ENCODE results near the gene RASA3.
A peak's percentile ranks its signal among the peaks of the same experiment; 100 is the strongest.
"Not testable (repeated sequence)": the region's sequence is repeated elsewhere in the genome, so short reads cannot be mapped to it uniquely, and the experiment has no call there.

The RASA3 gene

DNA sequence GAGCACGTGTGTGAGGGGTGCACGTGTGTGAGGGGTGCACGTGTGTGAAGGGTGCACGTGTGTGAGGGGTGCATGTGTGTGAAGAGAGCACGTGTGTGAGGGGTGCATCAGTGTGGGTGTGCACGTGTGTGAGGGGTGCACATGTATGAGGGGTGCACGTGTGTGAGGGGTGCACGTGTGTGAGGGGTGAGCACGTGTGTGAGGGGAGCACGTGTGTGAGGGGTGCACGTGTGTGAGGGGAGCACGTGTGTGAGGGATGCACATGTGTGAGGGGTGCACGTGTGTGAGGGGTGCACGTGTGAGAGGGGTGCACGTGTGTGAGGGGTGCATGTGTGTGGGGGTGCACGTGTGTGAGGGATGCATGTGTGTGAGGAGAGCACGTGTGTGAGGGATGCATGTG, 15.7 kb downstream of the RASA3 start:
- TF ChIP-seq, protein P1, sequence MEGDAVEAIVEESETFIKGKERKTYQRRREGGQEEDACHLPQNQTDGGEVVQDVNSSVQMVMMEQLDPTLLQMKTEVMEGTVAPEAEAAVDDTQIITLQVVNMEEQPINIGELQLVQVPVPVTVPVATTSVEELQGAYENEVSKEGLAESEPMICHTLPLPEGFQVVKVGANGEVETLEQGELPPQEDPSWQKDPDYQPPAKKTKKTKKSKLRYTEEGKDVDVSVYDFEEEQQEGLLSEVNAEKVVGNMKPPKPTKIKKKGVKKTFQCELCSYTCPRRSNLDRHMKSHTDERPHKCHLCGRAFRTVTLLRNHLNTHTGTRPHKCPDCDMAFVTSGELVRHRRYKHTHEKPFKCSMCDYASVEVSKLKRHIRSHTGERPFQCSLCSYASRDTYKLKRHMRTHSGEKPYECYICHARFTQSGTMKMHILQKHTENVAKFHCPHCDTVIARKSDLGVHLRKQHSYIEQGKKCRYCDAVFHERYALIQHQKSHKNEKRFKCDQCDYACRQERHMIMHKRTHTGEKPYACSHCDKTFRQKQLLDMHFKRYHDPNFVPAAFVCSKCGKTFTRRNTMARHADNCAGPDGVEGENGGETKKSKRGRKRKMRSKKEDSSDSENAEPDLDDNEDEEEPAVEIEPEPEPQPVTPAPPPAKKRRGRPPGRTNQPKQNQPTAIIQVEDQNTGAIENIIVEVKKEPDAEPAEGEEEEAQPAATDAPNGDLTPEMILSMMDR (IDR thresholded peaks at IDR 0.05; ENCODE audit: low read depth, low read length), result no peak
- no peak for DNase-seq (ENCODE audit: extremely low read depth, low read depth)

DNA sequence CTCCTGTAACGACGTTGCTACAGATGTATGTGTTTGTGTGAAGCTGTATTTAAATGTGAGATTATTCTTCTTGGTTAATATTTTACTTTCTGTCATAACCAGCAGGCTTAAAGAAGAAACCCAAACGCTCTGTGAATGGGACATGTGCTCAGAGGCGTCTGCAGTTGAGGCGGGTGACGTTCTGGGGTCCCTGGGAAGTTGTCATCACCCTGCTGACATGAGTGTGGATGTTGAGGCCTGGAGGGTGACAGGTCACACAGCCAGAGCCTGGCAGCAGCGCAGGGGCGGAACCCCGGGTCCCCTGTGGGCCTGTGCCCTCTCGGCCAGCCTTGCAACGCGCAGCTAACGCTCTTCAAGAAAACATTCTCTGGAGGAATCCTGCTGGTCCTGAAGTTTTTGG, 16.6 kb downstream of the RASA3 start:
- TF ChIP-seq, protein P1 (IDR thresholded peaks at IDR 0.05; ENCODE audit: low read depth, low read length), result no peak
- DNase-seq (ENCODE audit: extremely low read depth, low read depth), result no peak

DNA sequence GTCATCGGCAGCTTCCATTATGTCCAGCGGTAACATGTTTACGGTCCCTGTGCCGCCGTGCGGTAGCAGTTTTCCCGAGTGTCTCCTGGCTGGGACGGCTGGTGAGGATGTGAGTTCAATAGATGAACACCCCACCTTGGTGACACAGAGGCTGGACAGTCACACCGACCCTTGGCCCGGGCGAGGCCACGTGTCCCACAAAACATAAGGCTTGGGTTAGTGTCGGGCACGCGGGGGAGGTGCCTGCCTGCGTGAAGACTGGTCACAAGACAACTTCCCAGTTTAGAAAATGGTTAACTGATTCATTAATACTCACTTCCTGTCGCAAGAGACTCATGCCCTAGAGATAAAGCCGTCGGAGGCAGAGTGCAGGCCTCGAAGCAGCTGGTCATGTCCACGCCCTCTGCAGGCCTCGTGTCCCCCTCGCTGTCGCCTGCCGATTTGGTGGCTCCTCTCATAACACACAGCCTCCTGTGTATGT, 17.2 kb downstream of the RASA3 start:
- DNase-seq (ENCODE audit: extremely low read depth, low read depth), result no peak
- TF ChIP-seq, protein P1 (IDR thresholded peaks at IDR 0.05; ENCODE audit: low read depth, low read length), result peak; percentile 8

DNA sequence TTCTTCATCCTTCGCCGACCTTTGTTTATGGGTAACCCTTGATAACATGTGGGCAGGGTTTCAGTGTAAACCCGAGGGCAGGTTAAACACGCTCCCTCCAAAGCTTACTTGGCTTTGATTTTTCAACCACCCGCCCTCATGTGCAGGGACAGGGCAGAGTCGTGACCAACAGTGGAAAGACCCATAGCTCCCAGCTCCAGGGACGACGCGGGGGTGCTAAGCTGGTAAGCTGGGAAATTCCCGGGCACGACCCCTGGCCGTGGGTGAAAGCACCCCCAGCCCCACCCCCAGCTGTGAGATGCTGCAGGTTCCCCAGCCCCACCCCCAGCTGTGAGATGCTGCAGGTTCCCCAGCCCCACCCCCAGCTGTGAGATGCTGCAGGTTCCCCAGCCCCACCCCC, 17.8 kb downstream of the RASA3 start:
- not testable (repeated sequence) for DNase-seq (ENCODE audit: extremely low read depth, low read depth)

DNA sequence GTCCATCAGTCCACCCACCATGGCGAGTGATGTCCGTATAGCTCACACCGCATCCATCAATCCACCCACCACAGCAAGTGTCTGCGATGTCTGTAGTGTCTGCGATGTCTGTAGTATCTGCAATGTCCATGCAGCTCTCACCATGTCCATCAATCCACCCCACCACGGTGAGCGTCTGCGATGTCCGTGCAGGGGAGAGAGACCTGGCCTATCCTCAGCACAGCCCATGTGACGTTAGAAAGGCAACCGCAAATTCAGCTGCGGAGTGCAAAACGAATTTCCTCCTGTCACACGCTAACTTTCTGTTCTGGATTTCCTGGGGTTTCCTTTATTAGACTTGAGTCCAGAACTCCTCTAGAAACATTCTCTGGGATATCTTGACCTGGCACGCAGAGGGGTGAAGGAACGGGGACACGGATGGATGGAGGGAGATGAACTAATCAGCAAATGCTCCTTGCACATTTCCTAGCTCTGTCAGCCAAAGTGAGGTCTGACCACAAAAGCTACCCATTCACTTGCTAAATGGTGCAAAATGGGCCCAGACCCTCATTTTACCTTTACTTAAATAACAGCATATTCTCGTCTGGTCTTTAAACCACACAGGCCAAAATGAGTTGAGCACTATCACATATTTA, 18.3 kb downstream of the RASA3 start:
- no peak for DNase-seq (ENCODE audit: extremely low read depth, low read depth)
- TF ChIP-seq, protein P1 (IDR thresholded peaks at IDR 0.05; ENCODE audit: low read depth, low read length), result no peak

DNA sequence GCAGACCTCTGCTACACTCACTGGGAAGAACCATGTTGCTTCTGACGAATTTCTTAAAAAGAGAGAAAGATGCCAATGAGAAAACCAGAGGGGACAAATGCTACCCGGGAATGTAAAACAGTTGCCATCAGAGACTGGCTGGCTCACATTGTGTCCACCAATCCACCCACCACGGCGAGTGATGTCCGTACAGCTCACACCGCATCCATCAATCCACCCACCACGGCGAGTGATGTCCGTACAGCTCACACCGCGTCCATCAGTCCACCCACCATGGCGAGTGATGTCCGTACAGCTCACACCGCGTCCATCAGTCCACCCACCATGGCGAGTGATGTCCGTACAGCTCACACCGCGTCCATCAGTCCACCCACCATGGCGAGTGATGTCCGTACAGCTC, 19.0 kb downstream of the RASA3 start:
- not testable (repeated sequence) for DNase-seq (ENCODE audit: extremely low read depth, low read depth)

DNA sequence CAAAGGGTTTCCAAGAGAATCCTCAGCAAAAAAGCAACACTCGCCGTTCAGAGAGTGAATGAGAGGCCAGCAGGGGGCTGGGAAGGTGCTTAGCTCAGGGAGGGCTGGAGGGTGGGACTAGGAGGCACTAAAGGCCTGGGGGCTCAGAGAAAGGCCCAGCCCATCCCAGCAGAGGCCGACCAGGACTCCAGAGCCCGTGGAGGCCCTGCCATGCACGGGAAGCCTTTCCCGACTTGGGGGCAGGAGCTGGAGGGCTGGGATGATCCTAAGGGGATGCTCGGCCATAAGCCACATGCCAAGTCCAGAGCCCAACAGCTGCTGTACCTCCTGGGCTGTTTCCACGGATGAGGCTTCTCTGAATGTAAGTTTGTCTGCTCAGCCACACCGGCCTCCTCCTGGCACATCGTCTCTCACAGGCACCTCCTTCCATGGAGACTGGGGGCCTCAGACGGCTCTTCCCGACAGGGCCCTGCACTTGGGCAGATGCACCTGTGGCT, 19.5 kb downstream of the RASA3 start:
- TF ChIP-seq, protein P1 (IDR thresholded peaks at IDR 0.05; ENCODE audit: low read depth, low read length), result no peak
- DNase-seq (ENCODE audit: extremely low read depth, low read depth), result no peak

DNA sequence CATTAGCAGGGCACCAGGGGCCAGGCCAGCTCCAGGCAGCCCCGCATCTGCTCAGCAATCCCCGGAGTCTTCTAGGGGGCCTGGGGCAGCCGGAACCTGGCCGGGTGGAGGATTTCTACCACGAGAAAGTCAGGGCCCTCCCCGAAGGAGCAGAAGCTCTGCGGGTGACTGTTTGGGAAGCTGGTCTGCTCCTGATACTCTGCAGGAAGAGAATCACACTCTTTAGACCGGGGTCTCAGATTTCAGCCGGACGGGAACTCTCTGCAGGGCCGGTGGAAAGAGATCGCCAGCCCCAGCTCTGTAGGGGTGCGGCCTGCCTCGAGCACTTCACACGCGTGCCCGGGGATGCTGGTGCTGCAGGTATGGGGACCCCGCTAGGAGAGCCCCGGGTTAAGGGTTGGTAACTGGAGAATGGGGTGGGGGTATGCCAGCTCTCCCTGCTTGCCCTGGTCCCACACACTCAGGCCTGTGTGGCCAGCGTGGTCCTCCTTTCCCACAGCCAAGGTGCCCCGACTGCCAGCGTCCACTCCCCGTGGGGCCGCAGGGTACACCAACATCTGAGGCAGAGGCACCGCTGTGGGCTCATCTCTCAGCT, 20.1 kb downstream of the RASA3 start:
- no peak for DNase-seq (ENCODE audit: extremely low read depth, low read depth)
- TF ChIP-seq, protein P1 (IDR thresholded peaks at IDR 0.05; ENCODE audit: low read depth, low read length), result no peak

Data from AG09319 (cell line).